ENCODE data around the gene FRMD4B.
"Not testable (repeated sequence)": the region's sequence is repeated elsewhere in the genome, so short reads cannot be mapped to it uniquely, and the experiment has no call there.

The FRMD4B gene

DNA sequence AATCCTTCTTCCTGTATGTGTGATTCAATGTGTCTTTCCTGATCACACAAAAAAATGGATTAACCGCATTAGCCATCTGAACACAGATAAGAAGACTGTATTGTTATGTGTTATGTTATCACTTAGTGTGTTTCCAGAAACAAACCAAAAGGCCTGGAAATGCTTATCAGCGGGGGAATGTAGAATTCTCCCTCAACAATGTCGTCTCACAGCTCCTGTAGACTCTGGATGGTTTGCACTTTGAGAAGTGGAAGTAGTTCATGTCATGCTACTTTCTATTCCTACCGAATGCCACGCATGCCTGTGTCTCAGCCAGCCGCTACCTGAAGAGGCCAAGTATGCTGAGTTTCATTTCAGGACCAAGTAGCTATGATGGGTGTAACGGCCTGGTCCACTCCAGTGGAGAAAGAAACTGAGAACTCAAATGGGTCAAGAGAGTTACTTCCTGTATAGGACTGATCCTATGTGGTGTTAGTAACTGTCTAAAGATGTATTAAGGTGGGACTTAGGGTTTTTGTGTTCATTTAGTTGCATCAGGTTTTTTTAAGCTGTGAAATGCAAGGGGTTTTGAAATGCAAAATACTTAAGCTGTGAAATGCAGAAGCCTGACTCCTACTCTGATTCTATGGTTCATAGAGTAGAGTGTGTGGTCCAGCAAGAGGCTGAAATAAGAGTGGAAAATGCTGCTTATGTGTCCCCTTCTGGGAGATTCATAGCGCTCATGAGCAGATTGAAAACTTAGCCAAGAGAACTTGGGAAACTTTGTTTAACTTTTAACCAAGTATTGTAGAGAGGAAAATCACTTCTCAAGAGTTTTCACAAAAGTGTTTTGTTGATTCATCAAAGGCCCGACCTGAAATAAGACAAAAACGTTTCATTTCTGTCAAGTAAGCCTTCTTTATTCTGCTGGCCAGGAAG lies 145.0 kb downstream of the FRMD4B start:
- H3K9ac ChIP-seq (ENCODE audit: insufficient read length): no peak overlapping the region
- DNase-seq (ENCODE audit: low read depth, low spot score): no peak
- no peaks in the 10 kb centered on the region for H3K9me3 ChIP-seq (ENCODE audit: low read depth, low read length)
- H3K27ac ChIP-seq: no peak overlapping the region
- H3K36me3 ChIP-seq (ENCODE audit: insufficient read depth, low read length): no peaks in the 10 kb centered on the region
- no peak for TF ChIP-seq POLR2AphosphoS5 (IDR thresholded peaks at IDR 0.05; ENCODE audit: borderline replicate concordance, low read depth, low read length)
- TF ChIP-seq FOXP2 (optimal IDR thresholded peaks at IDR 0.05; ENCODE audit: control extremely low read depth, extremely low read length, insufficient read depth): no peak
- TF ChIP-seq EZH2 (IDR thresholded peaks at IDR 0.05): no peak
- no peak overlapping the region for H3K4me3 ChIP-seq

DNA sequence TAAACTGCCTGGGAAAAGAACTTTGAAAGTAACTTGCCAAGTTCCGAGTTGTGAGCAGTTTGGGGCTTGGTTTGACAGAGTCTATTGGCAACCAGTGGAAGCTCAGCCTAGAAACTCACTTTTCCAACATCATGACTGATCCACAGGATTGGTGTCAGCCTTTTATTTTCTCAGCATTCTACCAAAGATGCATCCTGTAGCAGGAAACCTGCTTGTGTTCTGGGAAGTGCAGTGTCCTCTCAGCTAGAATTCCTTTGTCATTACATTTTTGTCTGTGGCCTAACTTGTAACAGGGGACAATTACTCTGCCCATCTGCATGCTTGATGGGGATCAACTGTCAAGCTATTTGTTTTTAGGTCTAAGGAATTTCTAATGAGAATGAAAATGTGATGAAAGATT lies 146.8 kb downstream of the FRMD4B start:
- Histone ChIP-seq H3K9me3 (ENCODE audit: low read depth, low read length) (no peaks in the 10 kb centered on the region), H3K4me3 (no peak overlapping the region), H3K27ac (no peak overlapping the region), H3K9ac (ENCODE audit: insufficient read length) (no peak overlapping the region), H3K36me3 (ENCODE audit: insufficient read depth, low read length) (no peaks in the 10 kb centered on the region)
- no peak for TF ChIP-seq EZH2 (IDR thresholded peaks at IDR 0.05)
- no peak for TF ChIP-seq POLR2AphosphoS5 (IDR thresholded peaks at IDR 0.05; ENCODE audit: borderline replicate concordance, low read depth, low read length)
- no peak for TF ChIP-seq FOXP2 (optimal IDR thresholded peaks at IDR 0.05; ENCODE audit: control extremely low read depth, extremely low read length, insufficient read depth)
- no peak for DNase-seq (ENCODE audit: low read depth, low spot score)

DNA sequence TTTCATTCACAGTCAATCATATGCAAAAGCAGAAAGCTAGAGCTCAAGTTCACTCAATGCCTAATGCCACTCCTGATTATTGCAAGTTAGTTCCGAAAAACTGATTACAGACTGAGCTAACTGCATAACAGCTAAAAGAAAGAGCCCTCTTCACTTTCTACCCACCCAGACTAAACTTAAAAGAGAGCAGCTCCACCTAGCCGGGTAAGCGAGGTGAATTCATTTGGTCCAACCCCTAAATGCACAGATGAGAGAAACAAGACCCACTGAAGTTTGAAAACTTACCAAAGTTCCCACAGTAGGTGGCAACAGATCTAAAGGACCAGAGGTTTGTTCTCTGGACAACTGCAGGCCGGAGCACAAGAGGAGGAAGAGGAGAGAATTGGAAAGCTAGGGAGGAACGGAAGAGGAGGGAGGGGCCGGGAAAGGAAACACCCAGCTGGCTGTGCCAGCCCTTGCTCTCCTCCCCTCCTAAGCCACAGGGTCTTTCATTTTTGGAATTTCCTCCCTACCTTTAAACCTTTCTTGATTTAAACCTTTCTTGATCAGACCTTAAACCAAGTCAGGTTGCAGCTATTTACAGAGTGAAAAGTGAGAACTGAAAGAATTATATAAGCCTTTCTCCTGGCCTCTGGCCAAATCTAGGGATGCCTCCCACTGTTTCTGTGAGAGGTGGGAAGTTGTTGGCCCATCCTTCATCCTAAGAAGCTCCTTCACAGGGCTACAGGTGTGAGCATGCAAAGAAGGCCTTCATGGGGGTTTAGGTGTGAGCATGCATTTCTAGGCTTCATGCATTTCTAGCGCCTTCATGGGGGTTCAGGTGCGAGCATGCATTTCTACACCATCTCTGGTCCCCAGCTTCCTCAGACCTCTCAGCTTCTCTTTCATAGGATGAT lies 148.8 kb downstream of the FRMD4B start:
- Histone ChIP-seq H3K4me3 (no peak overlapping the region), H3K9me3 (ENCODE audit: low read depth, low read length) (no peaks in the 10 kb centered on the region), H3K36me3 (ENCODE audit: insufficient read depth, low read length) (no peaks in the 10 kb centered on the region), H3K27ac (no peak overlapping the region), H3K9ac (ENCODE audit: insufficient read length) (no peak overlapping the region)
- no peak for DNase-seq (ENCODE audit: low read depth, low spot score)
- TF ChIP-seq POLR2AphosphoS5 (IDR thresholded peaks at IDR 0.05; ENCODE audit: borderline replicate concordance, low read depth, low read length) (no peak), EZH2 (IDR thresholded peaks at IDR 0.05) (no peak), FOXP2 (optimal IDR thresholded peaks at IDR 0.05; ENCODE audit: control extremely low read depth, extremely low read length, insufficient read depth) (no peak)

DNA sequence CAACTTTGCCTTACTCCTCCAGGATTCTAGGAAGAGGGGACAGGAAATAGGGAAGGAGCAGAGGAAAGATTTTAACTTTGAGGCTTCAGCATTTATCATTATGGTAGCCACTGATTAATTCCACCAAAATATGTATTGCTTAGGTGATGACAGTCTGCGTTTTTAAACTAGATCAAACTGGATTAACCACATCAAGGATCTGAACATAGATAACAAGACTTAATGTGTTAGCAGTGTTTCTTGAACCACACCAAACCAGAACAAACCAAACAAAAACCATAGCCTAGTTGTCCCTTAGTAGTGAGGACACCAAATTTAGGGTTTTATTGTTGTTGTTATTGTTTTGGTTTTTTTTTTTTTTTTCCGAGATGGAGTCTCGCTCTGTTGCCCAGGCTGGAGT lies 150.0 kb downstream of the FRMD4B start:
- Histone ChIP-seq H3K4me3 (no peak overlapping the region), H3K27ac (no peak overlapping the region), H3K36me3 (ENCODE audit: insufficient read depth, low read length) (no peaks in the 10 kb centered on the region), H3K9me3 (ENCODE audit: low read depth, low read length) (no peaks in the 10 kb centered on the region), H3K9ac (ENCODE audit: insufficient read length) (no peak overlapping the region)
- DNase-seq (ENCODE audit: low read depth, low spot score): no peak
- no peak for TF ChIP-seq FOXP2 (optimal IDR thresholded peaks at IDR 0.05; ENCODE audit: control extremely low read depth, extremely low read length, insufficient read depth)
- TF ChIP-seq EZH2 (IDR thresholded peaks at IDR 0.05): no peak
- no peak for TF ChIP-seq POLR2AphosphoS5 (IDR thresholded peaks at IDR 0.05; ENCODE audit: borderline replicate concordance, low read depth, low read length)

DNA sequence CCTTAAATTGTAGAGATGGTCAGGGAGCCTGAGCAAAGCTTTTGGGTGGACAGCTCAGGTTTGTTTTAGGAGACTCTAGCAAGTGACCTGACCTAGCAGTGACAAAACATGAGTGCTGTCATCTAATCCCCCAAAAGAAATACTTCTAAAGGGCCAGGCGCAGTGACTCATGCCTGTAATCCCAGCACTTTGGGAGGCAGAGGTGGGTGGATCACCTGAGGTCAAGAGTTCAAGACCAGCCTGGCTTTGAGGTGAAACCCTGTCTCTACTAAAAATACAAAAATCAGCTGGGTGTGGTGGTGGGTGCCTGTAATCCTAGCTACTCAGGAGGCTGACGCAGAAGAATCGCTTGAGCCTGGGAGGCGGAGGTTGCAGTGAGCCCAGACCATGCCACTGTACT lies 150.7 kb downstream of the FRMD4B start:
- not testable (repeated sequence) for H3K27ac ChIP-seq; DNase-seq (ENCODE audit: low read depth, low spot score)

DNA sequence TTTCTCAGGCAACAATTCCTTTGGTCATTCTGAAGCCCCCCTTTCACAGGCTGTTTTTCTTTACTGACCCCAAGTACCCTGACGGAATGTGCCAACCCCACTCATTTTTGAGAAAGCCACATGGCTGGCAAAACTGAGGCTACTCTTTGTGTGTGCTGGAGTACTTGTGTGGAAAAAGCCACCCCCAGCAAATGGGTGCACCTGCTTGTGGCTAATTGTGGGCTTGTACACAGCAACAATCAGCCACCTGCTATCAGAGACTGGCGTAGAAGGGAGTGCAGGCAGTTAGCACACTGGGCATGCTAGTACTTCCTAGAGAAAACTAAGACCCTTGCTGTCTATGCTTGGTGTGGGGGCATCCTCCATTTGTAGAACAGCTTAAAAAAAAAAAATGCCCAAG lies 153.4 kb downstream of the FRMD4B start:
- Histone ChIP-seq H3K27ac (no peak overlapping the region), H3K36me3 (ENCODE audit: insufficient read depth, low read length) (no peaks in the 10 kb centered on the region), H3K9ac (ENCODE audit: insufficient read length) (no peak overlapping the region), H3K9me3 (ENCODE audit: low read depth, low read length) (no peaks in the 10 kb centered on the region), H3K4me3 (no peak overlapping the region)
- DNase-seq (ENCODE audit: low read depth, low spot score): no peak
- TF ChIP-seq EZH2 (IDR thresholded peaks at IDR 0.05) (no peak), FOXP2 (optimal IDR thresholded peaks at IDR 0.05; ENCODE audit: control extremely low read depth, extremely low read length, insufficient read depth) (no peak), POLR2AphosphoS5 (IDR thresholded peaks at IDR 0.05; ENCODE audit: borderline replicate concordance, low read depth, low read length) (no peak)

More for the DNA sequence above, 150.7 kb downstream of the FRMD4B start:
- H3K4me3 ChIP-seq; H3K9ac ChIP-seq (ENCODE audit: insufficient read length); H3K36me3 ChIP-seq (ENCODE audit: insufficient read depth, low read length); H3K9me3 ChIP-seq (ENCODE audit: low read depth, low read length): not testable (repeated sequence)

DNA sequence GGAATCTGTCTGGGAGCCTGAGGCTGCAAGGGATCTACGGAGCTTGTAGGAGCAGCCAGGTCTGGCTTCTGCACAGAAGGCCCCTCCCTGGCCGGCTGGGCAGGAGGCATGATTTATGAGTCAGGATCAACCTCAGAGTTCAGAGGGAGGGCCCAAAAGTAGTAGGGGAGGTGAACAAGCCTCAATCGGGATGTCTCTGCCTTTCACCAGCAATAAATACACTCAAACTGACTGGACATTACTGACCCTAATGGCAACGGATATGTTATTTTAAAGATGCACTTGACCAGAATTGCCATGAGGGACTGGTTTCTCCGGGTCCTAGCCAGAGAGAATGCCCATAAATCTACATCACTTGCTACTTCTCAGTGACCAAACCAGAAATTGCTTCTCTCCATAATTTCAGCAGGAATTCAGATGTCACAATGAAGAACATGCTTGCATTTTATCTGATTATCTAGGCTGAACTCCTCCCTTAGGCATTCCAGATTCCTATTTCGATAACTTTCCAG lies 153.9 kb downstream of the FRMD4B start:
- no peak for DNase-seq (ENCODE audit: low read depth, low spot score)
- H3K9ac ChIP-seq (ENCODE audit: insufficient read length): no peak overlapping the region
- no peaks in the 10 kb centered on the region for H3K9me3 ChIP-seq (ENCODE audit: low read depth, low read length)
- H3K36me3 ChIP-seq (ENCODE audit: insufficient read depth, low read length): no peaks in the 10 kb centered on the region
- H3K27ac ChIP-seq: no peak overlapping the region
- no peak for TF ChIP-seq FOXP2 (optimal IDR thresholded peaks at IDR 0.05; ENCODE audit: control extremely low read depth, extremely low read length, insufficient read depth)
- no peak for TF ChIP-seq EZH2 (IDR thresholded peaks at IDR 0.05)
- no peak for TF ChIP-seq POLR2AphosphoS5 (IDR thresholded peaks at IDR 0.05; ENCODE audit: borderline replicate concordance, low read depth, low read length)
- no peak overlapping the region for H3K4me3 ChIP-seq

DNA sequence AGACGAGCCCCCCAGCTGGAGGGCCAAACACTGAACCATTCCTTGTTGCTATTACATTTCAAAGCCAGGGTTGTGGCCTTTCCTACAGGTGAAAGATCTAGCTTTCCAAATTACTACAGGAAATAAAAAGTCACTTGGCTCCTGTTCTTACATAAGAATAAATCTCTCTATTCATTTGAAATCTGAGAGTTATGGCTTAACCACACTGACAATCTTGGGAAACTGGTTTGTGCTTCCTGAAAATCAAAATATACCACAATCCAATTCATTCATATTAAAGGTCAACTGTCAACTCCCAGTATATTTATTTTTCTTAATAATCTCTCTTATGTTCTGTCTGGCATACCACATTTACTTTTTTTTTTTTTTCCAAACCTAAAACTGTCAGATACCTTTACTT lies 159.8 kb downstream of the FRMD4B start:
- no peak for DNase-seq (ENCODE audit: low read depth, low spot score)
- no peaks in the 10 kb centered on the region for H3K36me3 ChIP-seq (ENCODE audit: insufficient read depth, low read length)
- H3K9ac ChIP-seq (ENCODE audit: insufficient read length): no peak overlapping the region
- H3K9me3 ChIP-seq (ENCODE audit: low read depth, low read length): no peaks in the 10 kb centered on the region
- H3K4me3 ChIP-seq: no peak overlapping the region
- no peak for TF ChIP-seq FOXP2 (optimal IDR thresholded peaks at IDR 0.05; ENCODE audit: control extremely low read depth, extremely low read length, insufficient read depth)
- no peak for TF ChIP-seq POLR2AphosphoS5 (IDR thresholded peaks at IDR 0.05; ENCODE audit: borderline replicate concordance, low read depth, low read length)
- TF ChIP-seq EZH2 (IDR thresholded peaks at IDR 0.05): no peak
- no peak overlapping the region for H3K27ac ChIP-seq

Data from SK-N-MC (cell line).